SK-N-SH (cell line): ENCODE data around the gene SMIM28. TPM values are rescaled to one million over a fixed set of nuclear protein-coding genes. Genes with fewer than 3 reads are reported as not detected.
A peak's percentile ranks its signal among the peaks of the same experiment; 100 is the strongest.

ENCODE experiments used
- CTCF ChIA-PET: fragments of 300-600, 350-600 bp; formaldehyde crosslinking; extraction: SDS; loops from one replicate; lab custom pipeline; 2021; lab: Yijun Ruan, JAX
- POLR2A ChIA-PET: fragments of 350-600 bp; sonication (Branson Sonifier 250); formaldehyde crosslinking; extraction: SDS; loops from one replicate; lab custom pipeline; 2020; ENCODE audit warnings: antibody characterized with exemption, inconsistent platforms; lab: Yijun Ruan, JAX
- DNase-seq: peaks from one replicate; pipeline ENCODE4 v3.0.0; 2012
- H2AFZ ChIP-seq: fragments of 200-600 bp; sonication (generic); 2 replicates; pipeline ENCODE4 v1.8.1; 2016; ENCODE audit warnings: antibody characterized with exemption, mild to moderate bottlenecking, low read depth
- H3F3A ChIP-seq: fragments of 200-600 bp; sonication (generic); replicated peaks from 2 replicates; pipeline ENCODE3; 2016; ENCODE audit warnings: antibody characterized with exemption, mild to moderate bottlenecking; ENCODE audit not compliant: insufficient read depth
- H3K27ac ChIP-seq, 2 experiments: fragments of 200-500 bp in 1 of 2; fragments of 200-600 bp in 1 of 2; sonication (Bioruptor generic) in 1 of 2; sonication (generic), shearing (Covaris generic) in 1 of 2; 2 replicates each; pipeline versions ENCODE4 v1.5.1 to v1.6.1; 2014 to 2016; ENCODE audit warnings: low read depth in 2 of 2, inconsistent platforms in 1 of 2, low read length in 1 of 2, mild to moderate bottlenecking in 1 of 2, mixed read lengths in 1 of 2
- H3K27me3 ChIP-seq: fragments of 200-600 bp; sonication (generic), shearing (Covaris generic); 2 replicates; pipeline ENCODE4 v1.6.1; 2016; ENCODE audit warnings: mixed run types; ENCODE audit not compliant: insufficient read depth
- H3K36me3 ChIP-seq, 2 experiments: fragments of 200-500 bp in 1 of 2; fragments of 200-600 bp in 1 of 2; sonication (Bioruptor generic) in 1 of 2; sonication (generic) in 1 of 2; replicated peaks in 1 of 2; 2 replicates each; pipeline versions ENCODE3 to v1.5.1; 2014 to 2016; ENCODE audit warnings: low read length in 1 of 2, mild to moderate bottlenecking in 1 of 2; ENCODE audit not compliant: insufficient read depth in 2 of 2, control insufficient read depth in 1 of 2
- H3K4me1 ChIP-seq, 2 experiments: fragments of 200-500 bp in 1 of 2; fragments of 200-600 bp in 1 of 2; sonication (Bioruptor generic) in 1 of 2; sonication (generic), shearing (Covaris generic) in 1 of 2; 2 replicates each; pipeline versions ENCODE4 v1.5.1 to v1.6.1; 2014 to 2016; ENCODE audit warnings: low read depth in 1 of 2, low read length in 1 of 2, mixed run types in 1 of 2; ENCODE audit not compliant: insufficient read depth in 2 of 2, control insufficient read depth in 1 of 2
- H3K4me2 ChIP-seq: fragments of 200-600 bp; sonication (generic), shearing (Covaris generic); 2 replicates; pipeline ENCODE4 v1.6.1; 2017; ENCODE audit warnings: mixed run types
- H3K4me3 ChIP-seq, 2 experiments: fragments of 200-500 bp in 1 of 2; fragments of 200-600 bp in 1 of 2; sonication (Bioruptor generic) in 1 of 2; sonication (generic), shearing (Covaris generic) in 1 of 2; 2 replicates each; pipeline versions ENCODE4 v1.5.1 to v1.8.1; 2014 to 2016; ENCODE audit warnings: low read depth in 2 of 2, inconsistent platforms in 1 of 2, low read length in 1 of 2, mild to moderate bottlenecking in 1 of 2, mixed read lengths in 1 of 2, moderate library complexity in 1 of 2
- H3K79me2 ChIP-seq: fragments of 200-600 bp; sonication (generic); 2 replicates; pipeline ENCODE4 v1.8.1; 2017; ENCODE audit warnings: mild to moderate bottlenecking; ENCODE audit not compliant: insufficient read depth
- H3K9ac ChIP-seq: fragments of 200-600 bp; sonication (generic); 2 replicates; pipeline ENCODE4 v1.6.1; 2017; ENCODE audit warnings: mixed run types
- H3K9me2 ChIP-seq: fragments of 200-600 bp; sonication (generic); 2 replicates; pipeline ENCODE4 v1.6.1; 2017; ENCODE audit warnings: mixed run types
- H3K9me3 ChIP-seq: fragments of 200-600 bp; sonication (generic); 2 replicates; pipeline ENCODE4 v1.6.1; 2017; ENCODE audit warnings: mixed run types, mild to moderate bottlenecking, moderate library complexity
- H4K20me1 ChIP-seq: fragments of 200-600 bp; sonication (generic); 2 replicates; pipeline ENCODE4 v1.6.1; 2017; ENCODE audit warnings: mild to moderate bottlenecking, mixed run types; ENCODE audit not compliant: insufficient read depth
- CHD2 ChIP-seq: fragments of 150-350 bp; IDR thresholded peaks from 2 replicates; pipeline ENCODE4 v1.6.1; 2018; ENCODE audit warnings: low read length; ENCODE audit not compliant: partially characterized antibody
- ELF1 ChIP-seq: IDR thresholded peaks from 2 replicates; pipeline ENCODE4 v1.4.0; 2012
- FOSL2 ChIP-seq: IDR thresholded peaks from 2 replicates; pipeline ENCODE4 v1.4.0; 2012; ENCODE audit warnings: low read depth, mild to moderate bottlenecking, moderate library complexity, borderline replicate concordance
- GABPA ChIP-seq: IDR thresholded peaks from 2 replicates; pipeline ENCODE4 v1.4.0; 2012; ENCODE audit warnings: low read depth, mild to moderate bottlenecking
- GATA2 ChIP-seq: sonication (generic); formaldehyde crosslinking; IDR thresholded peaks from 2 replicates; pipeline ENCODE4 v1.5.0; 2020; ENCODE audit warnings: mild to moderate bottlenecking, missing genetic modification reagents
- JUND ChIP-seq: IDR thresholded peaks from 2 replicates; pipeline ENCODE4 v1.4.0; 2012
- MEF2A ChIP-seq: IDR thresholded peaks from 2 replicates; pipeline ENCODE4 v1.4.0; 2012; ENCODE audit warnings: low read depth, borderline replicate concordance
- NFIC ChIP-seq: IDR thresholded peaks from 2 replicates; pipeline ENCODE4 v1.4.0; 2012; ENCODE audit warnings: borderline replicate concordance
- RAD21 ChIP-seq: IDR thresholded peaks from 2 replicates; pipeline ENCODE4 v1.6.1; 2012; ENCODE audit warnings: mild to moderate bottlenecking, low read length
- SMC3 ChIP-seq: IDR thresholded peaks from 2 replicates; pipeline ENCODE4 v1.6.1; 2012; ENCODE audit warnings: low read depth, low read length, improper control_type of control experiment
- WGBS: methylation state at CpG from one replicate; pipeline ENCODE4 v1.1.6; 2017; ENCODE audit warnings: low lambda C conversion rate; 5-methylcytosine and 5-hydroxymethylcytosine counted together
- polyA plus RNA-seq, 3 experiments: library from polyadenylated mRNA; depleted of rRNA; stranded (reverse); fragments of >200 nt; gene quantifications; 2 replicates each; pipeline ENCODE4 v1.2.3, GENCODE V29; 2012
- TF ChIP-seq, protein P1 (sequence below): fragments of 200-600 bp; sonication (generic); IDR thresholded peaks from 2 replicates; pipeline ENCODE4 v1.6.1; 2017; ENCODE audit warnings: antibody characterized with exemption, mild to moderate bottlenecking, moderate library complexity
- TF ChIP-seq, protein P2 (sequence below): IDR thresholded peaks from 2 replicates; pipeline ENCODE4 v1.4.0; 2012; ENCODE audit warnings: low read depth, borderline replicate concordance

SMIM28 gene
- polyA plus RNA-seq, 1 of the 3 experiments (the other 2 are of a cell fraction): not detected

DNA sequence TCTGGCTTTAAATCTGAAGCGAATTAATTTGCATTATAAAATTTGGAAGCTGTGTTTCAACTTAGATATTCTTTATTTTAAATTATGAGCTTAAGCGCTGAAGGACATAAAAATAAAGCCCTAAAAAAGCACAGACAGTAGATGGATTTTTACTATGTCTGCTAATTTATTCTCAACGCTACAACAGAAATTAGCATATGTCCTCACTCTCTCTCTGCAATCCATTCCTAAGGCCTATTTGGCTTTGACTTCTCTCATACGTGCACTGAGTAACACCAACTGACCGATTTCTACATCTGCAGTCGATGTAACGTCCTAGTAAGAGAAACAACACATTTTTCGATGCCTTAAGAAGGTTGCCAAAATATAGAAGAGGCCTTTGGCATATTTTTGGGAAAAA, 50.0 kb downstream of the SMIM28 start:
- Histone ChIP-seq H3K9me2 (no peaks in the 10 kb centered on the region), H4K20me1 (no peaks in the 10 kb centered on the region), H3K36me3 (no peaks in the 10 kb centered on the region), H3K4me3 (no peak overlapping the region), H3K4me2 (no peak overlapping the region), H3K79me2 (no peaks in the 10 kb centered on the region), H3K27ac (no peak overlapping the region), H3F3A (no peaks in the 10 kb centered on the region), H3K9me3 (no peaks in the 10 kb centered on the region), H2AFZ (no peak overlapping the region), H3K4me1 (peaks cover 0 to 8% of the 10 kb centered on the region in 2 experiments; a peak in 1 of 4 replicates), H3K27me3 (peaks cover 52% of the 10 kb centered on the region), H3K9ac (no peak overlapping the region)
- ChIA-PET POLR2A (no interaction called here), CTCF (interaction anchor here (1.0 to 3.7 kb wide), 5 partner anchors 17 to 339 kb away, joined by 3 to 19 read pairs (median 5); no protein-coding TSS in a partner anchor)
- DNase-seq: no peak
- 28% methylated on average over 8 of the region's 8 CpGs for WGBS
- TF ChIP-seq NFIC: no peak
- no peak for TF ChIP-seq ELF1
- no peak for TF ChIP-seq MEF2A
- TF ChIP-seq, protein P1, sequence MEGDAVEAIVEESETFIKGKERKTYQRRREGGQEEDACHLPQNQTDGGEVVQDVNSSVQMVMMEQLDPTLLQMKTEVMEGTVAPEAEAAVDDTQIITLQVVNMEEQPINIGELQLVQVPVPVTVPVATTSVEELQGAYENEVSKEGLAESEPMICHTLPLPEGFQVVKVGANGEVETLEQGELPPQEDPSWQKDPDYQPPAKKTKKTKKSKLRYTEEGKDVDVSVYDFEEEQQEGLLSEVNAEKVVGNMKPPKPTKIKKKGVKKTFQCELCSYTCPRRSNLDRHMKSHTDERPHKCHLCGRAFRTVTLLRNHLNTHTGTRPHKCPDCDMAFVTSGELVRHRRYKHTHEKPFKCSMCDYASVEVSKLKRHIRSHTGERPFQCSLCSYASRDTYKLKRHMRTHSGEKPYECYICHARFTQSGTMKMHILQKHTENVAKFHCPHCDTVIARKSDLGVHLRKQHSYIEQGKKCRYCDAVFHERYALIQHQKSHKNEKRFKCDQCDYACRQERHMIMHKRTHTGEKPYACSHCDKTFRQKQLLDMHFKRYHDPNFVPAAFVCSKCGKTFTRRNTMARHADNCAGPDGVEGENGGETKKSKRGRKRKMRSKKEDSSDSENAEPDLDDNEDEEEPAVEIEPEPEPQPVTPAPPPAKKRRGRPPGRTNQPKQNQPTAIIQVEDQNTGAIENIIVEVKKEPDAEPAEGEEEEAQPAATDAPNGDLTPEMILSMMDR: no peak
- TF ChIP-seq GATA2 (CRISPR knock-in tag): no peak
- TF ChIP-seq, protein P2, sequence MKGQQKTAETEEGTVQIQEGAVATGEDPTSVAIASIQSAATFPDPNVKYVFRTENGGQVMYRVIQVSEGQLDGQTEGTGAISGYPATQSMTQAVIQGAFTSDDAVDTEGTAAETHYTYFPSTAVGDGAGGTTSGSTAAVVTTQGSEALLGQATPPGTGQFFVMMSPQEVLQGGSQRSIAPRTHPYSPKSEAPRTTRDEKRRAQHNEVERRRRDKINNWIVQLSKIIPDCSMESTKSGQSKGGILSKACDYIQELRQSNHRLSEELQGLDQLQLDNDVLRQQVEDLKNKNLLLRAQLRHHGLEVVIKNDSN: no peak
- no peak for TF ChIP-seq CHD2
- TF ChIP-seq GABPA: no peak

DNA sequence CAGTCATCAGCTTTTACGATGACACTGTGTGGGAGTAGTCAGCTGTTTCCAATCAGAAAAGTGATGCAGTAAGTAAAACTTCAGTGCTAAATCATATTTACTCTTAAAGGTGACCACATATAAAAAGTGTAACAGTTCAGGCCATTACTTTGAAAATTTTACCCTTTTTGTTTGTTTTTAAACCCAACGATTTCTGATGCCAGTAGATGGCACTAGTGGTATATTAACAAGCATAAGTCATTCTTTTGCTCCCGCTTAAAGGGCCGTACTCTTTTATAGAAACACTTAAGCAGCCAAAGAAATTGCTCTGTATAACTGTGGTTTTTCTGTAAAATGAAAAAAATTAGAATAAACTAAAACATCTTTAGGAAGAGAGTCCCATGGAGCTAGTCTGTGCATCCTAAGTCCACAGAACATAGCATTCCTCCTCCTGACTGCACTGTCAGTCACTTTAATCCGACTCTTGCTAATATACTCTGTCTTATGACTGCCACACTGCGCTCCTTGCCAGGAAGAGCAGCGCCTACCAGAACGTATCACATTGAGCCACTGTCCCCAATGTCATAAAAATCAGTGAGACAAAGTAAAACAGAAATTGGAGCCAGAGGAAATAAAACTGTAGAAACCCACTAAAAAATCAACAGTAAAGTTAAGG, 51.4 kb downstream of the SMIM28 start:
- Histone ChIP-seq H3K9me2 (no peaks in the 10 kb centered on the region), H3K4me3 (no peak overlapping the region; a peak in 1 of 4 replicates), H3K4me1 (peaks cover 0 to 5% of the 10 kb centered on the region in 2 experiments; a peak in 1 of 4 replicates), H4K20me1 (no peaks in the 10 kb centered on the region), H3K79me2 (no peaks in the 10 kb centered on the region), H3K27me3 (peaks cover 61% of the 10 kb centered on the region), H3K9me3 (no peaks in the 10 kb centered on the region), H3K4me2 (no peak overlapping the region), H2AFZ (no peak overlapping the region), H3K9ac (no peak overlapping the region), H3K36me3 (no peaks in the 10 kb centered on the region), H3K27ac (no peak overlapping the region), H3F3A (no peaks in the 10 kb centered on the region)
- whole genome bisulfite sequencing: 10% methylated on average over 8 of the region's 8 CpGs
- peak; percentile 54 for DNase-seq
- ChIA-PET CTCF (interaction anchor here (0.5 to 3.7 kb wide), 21 partner anchors 10 to 676 kb away, joined by 3 to 19 read pairs (median 4); partner anchors contain the start of gene HEBP2), POLR2A (no interaction called here)
- TF ChIP-seq FOSL2 (no peak), JUND (no peak), RAD21 (peak; percentile 71), SMC3 (0 out of 2 replicates have a peak, but pooled peaks have one; percentile 22)
- TF ChIP-seq, protein P1: peak; percentile 69
